Thymus (tissue), 11 donors: Measurements from ENCODE around the gene TMX2. TPM values are rescaled to one million over a fixed set of nuclear protein-coding genes. Genes with fewer than 3 reads are reported as not detected.

Experiments used
- DNase-seq, 9 donors: peaks; one replicate each; pipeline ENCODE4 v3.0.0-alpha.2; 2013; ENCODE audit warnings: low spot score in 9 of 9, low read depth in 6 of 9, missing footprints in 1 of 9
- H3K27ac ChIP-seq, 2 donors: one replicate each; pipeline ENCODE4 v1.5.1; 2013; ENCODE audit warnings: control low read depth in 1 of 2, low read depth in 1 of 2, low read length in 1 of 2, mild to moderate bottlenecking in 1 of 2, moderate library complexity in 1 of 2
- H3K27me3 ChIP-seq, 2 donors: one replicate each; pipeline ENCODE4 v1.5.1; 2013; ENCODE audit warnings: low read length in 1 of 2; ENCODE audit not compliant: control insufficient read depth in 2 of 2, insufficient read depth in 1 of 2
- H3K36me3 ChIP-seq, 2 donors: one replicate each; pipeline ENCODE4 v1.5.1; 2013; ENCODE audit warnings: low read length in 1 of 2, mild to moderate bottlenecking in 1 of 2, moderate library complexity in 1 of 2; ENCODE audit not compliant: control insufficient read depth in 2 of 2, insufficient read depth in 2 of 2
- H3K4me1 ChIP-seq, 2 donors: one replicate each; pipeline ENCODE4 v1.5.1; 2013; ENCODE audit warnings: low read length in 2 of 2; ENCODE audit not compliant: control insufficient read depth in 2 of 2, insufficient read depth in 2 of 2
- H3K4me3 ChIP-seq, 2 donors: one replicate each; pipeline ENCODE4 v1.5.1; 2013; ENCODE audit warnings: low read length in 2 of 2, control low read depth in 1 of 2, mild to moderate bottlenecking in 1 of 2
- H3K9me3 ChIP-seq, 2 donors: one replicate each; pipeline ENCODE4 v1.5.1; 2013; ENCODE audit warnings: low read length in 1 of 2, mild to moderate bottlenecking in 1 of 2; ENCODE audit not compliant: control insufficient read depth in 2 of 2, insufficient read depth in 1 of 2
- WGBS: extraction: QIAGEN DNeasy Blood & Tissue Kit; methylation state at CpG from one replicate; pipeline ENCODE4 v1.1.7; 2013; 5-methylcytosine and 5-hydroxymethylcytosine counted together
- polyA plus RNA-seq: library from polyadenylated mRNA; stranded (reverse); fragments of 200-250 nt; gene quantifications from one replicate; pipeline ENCODE4 v1.2.3, GENCODE V29; 2013
- total RNA-seq: library from RNA; stranded (reverse); fragments of 120-200 nt; gene quantifications from one replicate; pipeline ENCODE4 v1.2.4, GENCODE V29; 2013
- donor health status: healthy.

Gene TMX2
- total and polyA plus RNA-seq, 2 donors, result 60.2 to 61.4 TPM

DNA sequence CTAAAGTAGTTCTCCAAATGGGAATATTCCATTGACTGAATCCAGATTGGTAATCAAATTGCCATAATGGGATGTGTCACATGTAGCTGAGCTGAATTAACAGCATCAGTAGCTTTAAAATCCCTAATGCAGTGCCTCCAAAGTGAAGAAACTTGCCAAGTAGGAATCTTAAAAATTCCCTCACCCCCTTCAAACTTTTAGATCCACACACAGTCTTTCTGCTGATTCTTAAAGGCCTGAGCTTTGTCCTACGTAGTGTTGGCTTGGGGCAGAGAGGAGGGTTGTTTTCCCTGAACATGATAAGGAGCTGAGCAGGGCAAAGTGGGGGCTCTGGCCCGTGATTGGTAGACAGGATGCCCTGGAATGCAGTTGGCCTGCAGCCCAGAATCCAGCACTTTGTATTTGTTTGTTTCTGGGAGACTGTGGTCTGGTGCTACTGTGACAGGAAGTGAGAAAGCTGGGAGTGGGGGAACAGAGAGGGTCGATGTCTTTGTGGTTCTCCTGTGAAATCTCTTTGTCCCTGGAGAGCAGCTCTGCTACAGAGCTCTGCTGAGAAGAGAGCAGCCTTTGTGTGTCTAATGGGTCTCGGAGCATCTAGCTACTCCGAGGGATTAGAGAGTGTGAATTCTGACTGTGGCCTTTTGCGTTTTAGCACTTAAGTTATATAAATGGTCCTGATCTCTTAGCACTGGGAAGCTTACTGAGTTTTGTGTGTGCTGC, 66.1 kb downstream of the TMX2 start:
- DNase-seq, result no peak
- whole genome bisulfite sequencing, result 61% methylated on average over 6 of the region's 6 CpGs
- Histone ChIP-seq H3K4me1 (peaks cover 5 to 33% of the 10 kb centered on the region in 2 donors), H3K27ac (peak overlapping the region; percentile 53 to 69), H3K4me3 (no peak overlapping the region), H3K9me3 (no peaks in the 10 kb centered on the region), H3K27me3 (no peaks in the 10 kb centered on the region), H3K36me3 (no peaks in the 10 kb centered on the region)

DNA sequence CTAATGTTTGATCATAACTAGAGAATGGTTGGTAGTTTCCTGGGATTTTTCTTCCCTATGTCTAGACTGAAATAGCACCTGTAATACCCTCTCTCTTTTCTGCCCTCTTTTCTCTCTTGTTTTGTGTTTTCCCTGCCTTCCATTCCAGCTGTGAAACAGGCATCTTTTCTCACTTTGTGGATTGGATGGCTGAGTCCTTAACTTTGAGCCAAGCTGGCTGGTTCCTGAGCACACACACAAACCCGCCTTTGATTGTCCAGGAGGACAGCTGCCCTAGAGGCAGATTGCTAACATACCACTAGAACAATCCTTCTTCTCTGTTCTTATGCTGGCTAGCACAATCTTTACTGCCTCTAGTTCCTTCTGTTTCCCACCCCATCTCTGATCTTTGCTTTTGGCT, 66.9 kb downstream of the TMX2 start:
- DNase-seq, result no peak
- peaks cover 5 to 33% of the 10 kb centered on the region in 2 donors for H3K4me1 ChIP-seq
- H3K4me3 ChIP-seq, result no peak overlapping the region
- H3K9me3 ChIP-seq, result no peaks in the 10 kb centered on the region
- H3K36me3 ChIP-seq, result no peaks in the 10 kb centered on the region
- H3K27me3 ChIP-seq, result no peaks in the 10 kb centered on the region
- no peak overlapping the region for H3K27ac ChIP-seq
- WGBS, result 96% methylated on average over 1 of the region's 1 CpG

DNA sequence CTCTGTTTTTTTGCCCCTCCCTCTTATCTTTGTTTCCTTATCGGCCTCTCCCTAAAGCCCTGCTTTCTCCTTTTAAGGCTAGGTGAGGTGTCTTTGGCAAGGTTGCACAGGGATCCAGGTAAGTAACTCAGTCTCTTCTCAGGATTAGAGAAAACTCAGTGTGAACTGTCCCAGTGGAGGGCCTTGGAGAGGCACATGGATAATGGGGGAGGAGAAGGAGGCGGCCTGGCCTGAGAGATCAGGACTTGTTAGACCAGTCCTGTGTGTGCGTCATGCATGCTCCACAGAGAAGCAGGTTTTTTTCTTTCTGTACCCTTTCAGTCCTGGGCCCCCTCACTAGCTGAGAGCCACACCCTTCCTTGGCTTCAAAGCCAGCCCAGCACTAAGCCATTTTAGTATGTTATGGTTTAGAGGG, 69.1 kb downstream of the TMX2 start:
- peaks cover 5 to 26% of the 10 kb centered on the region in 2 donors for H3K4me1 ChIP-seq

DNA sequence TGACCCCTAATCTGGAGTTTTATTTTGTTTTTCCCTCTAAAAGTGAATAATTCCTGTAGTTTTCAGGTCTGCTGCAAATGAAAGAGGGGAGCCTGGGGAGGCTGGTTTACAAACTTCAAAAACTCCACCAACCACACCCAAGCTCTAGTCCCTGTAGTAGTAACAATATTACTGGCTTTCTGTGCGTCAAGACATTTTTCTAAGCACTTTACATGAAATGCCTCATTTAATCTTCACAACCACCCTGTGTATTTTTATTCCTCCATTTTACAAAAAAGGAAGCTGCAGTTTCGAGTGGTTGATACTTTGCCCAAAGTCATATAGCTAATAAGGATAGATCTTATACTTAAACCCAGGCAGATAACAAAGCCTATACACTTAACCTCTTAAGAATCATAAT, 72.7 kb downstream of the TMX2 start:
- H3K27ac ChIP-seq, result no peak overlapping the region
- WGBS, result 90% methylated on average over 2 of the region's 2 CpGs
- peaks cover 0 to 23% of the 10 kb centered on the region in 2 donors for H3K4me1 ChIP-seq
- H3K4me3 ChIP-seq, result no peak overlapping the region
- H3K9me3 ChIP-seq, result no peaks in the 10 kb centered on the region
- no peak for DNase-seq
- H3K36me3 ChIP-seq, result no peaks in the 10 kb centered on the region
- H3K27me3 ChIP-seq, result no peaks in the 10 kb centered on the region

More for the DNA sequence above, 69.1 kb downstream of the TMX2 start:
- Histone ChIP-seq H3K27me3 (no peaks in the 10 kb centered on the region), H3K27ac (peak overlapping the region in 1 of 2 donors; percentile 42), H3K36me3 (no peaks in the 10 kb centered on the region), H3K4me3 (no peak overlapping the region), H3K9me3 (no peaks in the 10 kb centered on the region)
- no peak for DNase-seq
- WGBS, result 88% methylated on average over 3 of the region's 3 CpGs

DNA sequence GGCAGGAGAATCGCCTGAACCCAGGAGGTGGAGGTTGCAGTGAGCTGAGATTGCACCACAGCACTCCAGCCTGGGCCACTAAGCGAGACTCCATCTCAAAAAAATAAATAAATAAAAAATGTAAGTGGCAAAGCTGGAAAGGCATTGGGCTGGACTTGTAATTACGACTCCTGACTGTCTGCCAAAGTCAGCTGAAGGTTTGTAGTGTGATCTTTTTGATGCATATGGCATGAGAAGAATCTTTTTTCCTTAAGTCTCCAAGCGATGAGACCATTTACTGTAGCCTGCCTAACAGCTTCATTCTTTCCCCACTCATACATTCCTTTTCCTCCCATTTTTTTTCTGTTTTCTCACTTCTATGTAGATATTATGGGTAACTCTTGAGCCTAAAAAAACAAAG, 74.0 kb downstream of the TMX2 start:
- no peak overlapping the region for H3K4me3 ChIP-seq
- no peaks in the 10 kb centered on the region for H3K36me3 ChIP-seq
- WGBS, result 96% methylated on average over 4 of the region's 4 CpGs
- H3K27me3 ChIP-seq, result no peaks in the 10 kb centered on the region
- no peaks in the 10 kb centered on the region for H3K9me3 ChIP-seq
- no peak overlapping the region for H3K27ac ChIP-seq
- peaks cover under 1 to 25% of the 10 kb centered on the region in 2 donors for H3K4me1 ChIP-seq
- DNase-seq, result no peak

DNA sequence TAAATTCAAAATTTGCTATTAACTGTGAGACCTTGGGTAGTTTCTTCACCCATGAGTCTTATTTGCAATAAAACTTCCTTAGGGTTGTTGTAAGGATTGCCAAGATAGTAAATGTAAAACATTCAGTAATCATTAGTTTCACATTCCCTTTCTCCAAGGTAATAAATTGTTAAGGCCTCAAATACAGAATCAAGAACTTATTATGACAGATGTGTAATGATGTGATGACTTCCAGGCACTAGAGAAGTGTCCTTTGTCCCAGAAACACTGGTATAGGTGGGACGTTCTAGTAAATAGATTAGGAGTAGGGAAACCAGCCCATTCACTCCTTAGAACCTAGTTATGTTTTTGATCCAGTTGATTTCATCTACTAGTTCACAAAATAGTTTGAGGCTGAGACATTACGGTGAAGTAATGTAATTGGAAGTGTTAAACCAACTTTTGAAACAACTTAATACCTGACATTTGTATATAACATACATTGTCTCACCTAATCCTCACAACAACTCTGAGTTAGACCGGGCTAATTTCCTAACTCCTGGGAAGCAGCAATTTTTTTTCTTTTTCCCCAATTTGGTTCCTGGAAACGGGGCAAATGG, 74.7 kb downstream of the TMX2 start:
- no peaks in the 10 kb centered on the region for H3K36me3 ChIP-seq
- H3K9me3 ChIP-seq, result no peaks in the 10 kb centered on the region
- peaks cover 7 to 28% of the 10 kb centered on the region in 2 donors for H3K4me1 ChIP-seq
- DNase-seq, result no peak
- no peak overlapping the region for H3K27ac ChIP-seq
- WGBS, result 98% methylated on average over 4 of the region's 4 CpGs
- no peak overlapping the region for H3K4me3 ChIP-seq
- no peaks in the 10 kb centered on the region for H3K27me3 ChIP-seq

DNA sequence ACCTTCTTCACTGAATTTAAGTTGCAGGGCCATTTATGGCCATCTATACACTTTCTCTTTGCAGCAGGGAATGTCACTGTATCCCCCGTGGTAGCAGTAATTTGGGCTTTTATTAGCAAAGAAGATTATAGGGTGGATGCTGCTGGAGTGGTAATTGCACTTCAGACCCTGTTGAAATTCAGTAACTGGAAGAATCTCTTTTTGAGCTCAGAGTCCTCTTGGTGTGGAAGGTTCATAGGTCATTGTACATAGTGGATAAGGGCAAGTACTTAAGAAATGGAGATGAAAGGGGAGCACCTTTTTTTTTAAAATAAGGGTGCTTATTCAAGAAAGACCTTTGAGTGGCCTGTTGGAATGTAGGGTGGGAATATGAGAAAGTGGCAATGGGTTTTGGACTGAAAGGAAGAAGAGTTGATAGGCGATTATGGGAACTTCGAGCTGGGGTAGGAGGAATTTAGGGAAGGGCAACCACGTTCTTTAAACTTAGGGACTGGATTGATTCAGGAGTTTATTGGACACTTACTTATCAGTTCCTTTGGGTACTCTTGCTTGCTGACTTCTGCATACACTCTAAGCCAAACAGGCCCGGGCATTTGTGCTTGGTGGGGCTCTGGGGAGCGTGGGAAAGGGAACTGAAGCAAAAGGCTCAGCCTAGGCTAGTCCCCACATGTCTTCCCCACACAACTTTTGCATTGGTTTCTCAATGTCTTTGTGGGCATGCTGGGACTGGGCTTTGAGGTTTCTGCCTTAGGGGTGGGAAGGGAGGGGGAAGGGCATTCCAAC, 75.7 kb downstream of the TMX2 start:
- no peak for DNase-seq
- Histone ChIP-seq H3K36me3 (no peaks in the 10 kb centered on the region), H3K4me3 (no peak overlapping the region), H3K9me3 (no peaks in the 10 kb centered on the region), H3K27ac (peak overlapping the region in 1 of 2 donors; percentile 28), H3K27me3 (no peaks in the 10 kb centered on the region), H3K4me1 (peaks cover 8 to 36% of the 10 kb centered on the region in 2 donors)
- WGBS, result 70% methylated on average over 6 of the region's 6 CpGs

DNA sequence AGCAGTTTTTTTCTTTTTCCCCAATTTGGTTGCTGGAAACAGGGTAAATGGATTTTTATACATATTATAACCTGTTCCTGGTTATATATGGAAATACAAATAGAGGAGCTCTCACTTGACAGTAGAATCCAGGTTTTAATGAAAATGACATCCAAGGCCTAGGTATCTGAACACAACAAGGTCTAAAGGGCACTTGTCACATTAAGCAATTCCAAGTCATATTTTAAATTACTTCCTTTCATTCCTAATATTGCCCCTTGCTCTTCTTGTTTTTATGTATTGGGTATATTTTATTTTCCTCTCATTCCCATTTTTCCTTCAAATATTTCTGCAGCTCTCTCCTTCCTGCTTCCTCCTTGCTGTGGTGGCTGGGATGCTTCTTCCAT, 76.3 kb downstream of the TMX2 start:
- peaks cover 8 to 41% of the 10 kb centered on the region in 2 donors for H3K4me1 ChIP-seq
- no peaks in the 10 kb centered on the region for H3K27me3 ChIP-seq

More for the DNA sequence above, 76.3 kb downstream of the TMX2 start:
- no peak for DNase-seq
- H3K36me3 ChIP-seq, result no peaks in the 10 kb centered on the region
- no peaks in the 10 kb centered on the region for H3K9me3 ChIP-seq
- H3K4me3 ChIP-seq, result no peak overlapping the region
- no peak overlapping the region for H3K27ac ChIP-seq
